HEK293 (cell line): ENCODE measurements around the gene SH3PXD2B.
A peak's percentile ranks its signal among the peaks of the same experiment; 100 is the strongest.

Experiments
- CTCF ChIA-PET: fragments of 350-600 bp; formaldehyde crosslinking; extraction: SDS; loops from one replicate; lab custom pipeline; 2021; ENCODE audit warnings: antibody characterized with exemption; lab: Yijun Ruan, JAX
- POLR2A ChIA-PET: fragments of 300-600 bp; formaldehyde crosslinking; extraction: SDS; loops from one replicate; lab custom pipeline; 2020; ENCODE audit warnings: antibody characterized with exemption, inconsistent platforms; lab: Yijun Ruan, JAX
- H3K27ac ChIP-seq: fragments of 200-500 bp; sonication (Bioruptor generic); 2 replicates; pipeline ENCODE4 v1.5.1; 2014; ENCODE audit warnings: low read depth, low read length, control low read depth, inconsistent platforms; ENCODE audit errors: extremely low read depth
- H3K36me3 ChIP-seq, 2 experiments: fragments of 200-500 bp in 1 of 2; sonication (Bioruptor generic) in 1 of 2; 1 replicate in 1 of 2; 2 replicates in 1 of 2; pipeline ENCODE4 v1.5.1; 2014 to 2017; ENCODE audit warnings: inconsistent platforms in 2 of 2, low read length in 2 of 2; ENCODE audit not compliant: control insufficient read depth in 2 of 2, insufficient read depth in 1 of 2
- H3K4me1 ChIP-seq: fragments of 200-500 bp; sonication (Bioruptor generic); 2 replicates; pipeline ENCODE4 v1.5.1; 2014; ENCODE audit warnings: mild to moderate bottlenecking, low read length, inconsistent platforms; ENCODE audit not compliant: control insufficient read depth, insufficient read depth
- H3K4me3 ChIP-seq: 2 replicates; pipeline ENCODE4 v1.5.1; 2011; ENCODE audit warnings: low read depth, mild to moderate bottlenecking, control low read depth, low read length, moderate library complexity
- H3K9me3 ChIP-seq: fragments of 200-500 bp; sonication (Bioruptor generic); 2 replicates; pipeline ENCODE4 v1.5.1; 2014; ENCODE audit warnings: low read depth, low read length, inconsistent platforms; ENCODE audit not compliant: control insufficient read depth, insufficient read depth
- KLF16 ChIP-seq: fragments of 450-650 bp; formaldehyde crosslinking; IDR thresholded peaks from 2 replicates; pipeline ENCODE4 v1.5.1; 2017; ENCODE audit warnings: missing biosample characterization, missing genetic modification characterization
- ZEB2 ChIP-seq: fragments of 450-650 bp; formaldehyde crosslinking; IDR thresholded peaks from 2 replicates; pipeline ENCODE4 v1.5.1; 2016; ENCODE audit warnings: missing biosample characterization, missing genetic modification characterization
- ZNF138 ChIP-seq: fragments of 450-650 bp; formaldehyde crosslinking; IDR thresholded peaks from 2 replicates; pipeline ENCODE4 v1.5.1; 2016; ENCODE audit warnings: missing biosample characterization, missing genetic modification characterization, borderline replicate concordance
- ZNF16 ChIP-seq: fragments of 450-650 bp; formaldehyde crosslinking; IDR thresholded peaks from 2 replicates; pipeline ENCODE4 v1.5.1; 2016; ENCODE audit warnings: low read depth, missing biosample characterization, missing genetic modification characterization
- ZNF24 ChIP-seq: fragments of 450-650 bp; formaldehyde crosslinking; IDR thresholded peaks from 2 replicates; pipeline ENCODE4 v1.5.1; 2016; ENCODE audit warnings: missing biosample characterization, missing genetic modification characterization
- ZNF266 ChIP-seq: fragments of 450-650 bp; formaldehyde crosslinking; IDR thresholded peaks from 2 replicates; pipeline ENCODE4 v1.5.1; 2016; ENCODE audit warnings: missing biosample characterization, missing genetic modification characterization, low read depth
- ZNF274 ChIP-seq, 2 experiments: fragments of 200-500 bp in 1 of 2; fragments of 450-650 bp in 1 of 2; sonication (Bioruptor generic) in 1 of 2; formaldehyde crosslinking in 1 of 2; IDR thresholded peaks; 2 replicates each; pipeline versions ENCODE4 v1.5.1 to v1.6.1; 2014 to 2016; ENCODE audit warnings: borderline replicate concordance in 1 of 2, inconsistent platforms in 1 of 2, low read length in 1 of 2, missing biosample characterization in 1 of 2, missing genetic modification characterization in 1 of 2
- ZNF514 ChIP-seq: fragments of 450-650 bp; formaldehyde crosslinking; IDR thresholded peaks from 2 replicates; pipeline ENCODE4 v1.5.1; 2016; ENCODE audit warnings: missing biosample characterization, missing genetic modification characterization
- ZNF555 ChIP-seq: fragments of 450-650 bp; formaldehyde crosslinking; conservative IDR thresholded peaks from 2 replicates; pipeline ENCODE4 v1.5.1; 2017; ENCODE audit warnings: missing biosample characterization, mild to moderate bottlenecking, missing genetic modification characterization, inconsistent platforms
- ZNF571 ChIP-seq: fragments of 450-650 bp; formaldehyde crosslinking; IDR thresholded peaks from 2 replicates; pipeline ENCODE4 v1.5.0; 2017; ENCODE audit warnings: missing biosample characterization, missing genetic modification characterization
- ZNF610 ChIP-seq: fragments of 450-650 bp; formaldehyde crosslinking; IDR thresholded peaks from 2 replicates; pipeline ENCODE4 v1.5.1; 2016; ENCODE audit warnings: missing biosample characterization, missing genetic modification characterization, borderline replicate concordance
- ZNF654 ChIP-seq: fragments of 450-650 bp; formaldehyde crosslinking; IDR thresholded peaks from 2 replicates; pipeline ENCODE4 v1.5.1; 2016; ENCODE audit warnings: low read depth, missing biosample characterization, missing genetic modification characterization
- ZSCAN23 ChIP-seq: fragments of 450-650 bp; formaldehyde crosslinking; IDR thresholded peaks from 2 replicates; pipeline ENCODE4 v1.5.1; 2016; ENCODE audit warnings: missing biosample characterization, missing genetic modification characterization
- TF ChIP-seq, protein P1 (sequence below): fragments of 450-650 bp; formaldehyde crosslinking; IDR thresholded peaks from 2 replicates; pipeline ENCODE4 v1.5.1; 2016; ENCODE audit warnings: missing biosample characterization, missing genetic modification characterization
- TF ChIP-seq, protein P2 (sequence below): fragments of 450-650 bp; formaldehyde crosslinking; IDR thresholded peaks from 2 replicates; pipeline ENCODE4 v1.5.1; 2016; ENCODE audit warnings: missing biosample characterization, missing genetic modification characterization
- TF ChIP-seq, protein P3 (sequence below): fragments of 450-650 bp; formaldehyde crosslinking; IDR thresholded peaks from 2 replicates; pipeline ENCODE4 v1.5.1; 2016; ENCODE audit warnings: missing biosample characterization, missing genetic modification characterization
- TF ChIP-seq, protein P4 (sequence below): fragments of 450-650 bp; formaldehyde crosslinking; IDR thresholded peaks from 2 replicates; pipeline ENCODE4 v1.5.1; 2016; ENCODE audit warnings: missing biosample characterization, missing genetic modification characterization
- TF ChIP-seq, protein P5 (sequence below): fragments of 450-650 bp; formaldehyde crosslinking; IDR thresholded peaks from 2 replicates; pipeline ENCODE4 v1.5.1; 2017; ENCODE audit warnings: missing biosample characterization, missing genetic modification characterization

The SH3PXD2B gene

DNA sequence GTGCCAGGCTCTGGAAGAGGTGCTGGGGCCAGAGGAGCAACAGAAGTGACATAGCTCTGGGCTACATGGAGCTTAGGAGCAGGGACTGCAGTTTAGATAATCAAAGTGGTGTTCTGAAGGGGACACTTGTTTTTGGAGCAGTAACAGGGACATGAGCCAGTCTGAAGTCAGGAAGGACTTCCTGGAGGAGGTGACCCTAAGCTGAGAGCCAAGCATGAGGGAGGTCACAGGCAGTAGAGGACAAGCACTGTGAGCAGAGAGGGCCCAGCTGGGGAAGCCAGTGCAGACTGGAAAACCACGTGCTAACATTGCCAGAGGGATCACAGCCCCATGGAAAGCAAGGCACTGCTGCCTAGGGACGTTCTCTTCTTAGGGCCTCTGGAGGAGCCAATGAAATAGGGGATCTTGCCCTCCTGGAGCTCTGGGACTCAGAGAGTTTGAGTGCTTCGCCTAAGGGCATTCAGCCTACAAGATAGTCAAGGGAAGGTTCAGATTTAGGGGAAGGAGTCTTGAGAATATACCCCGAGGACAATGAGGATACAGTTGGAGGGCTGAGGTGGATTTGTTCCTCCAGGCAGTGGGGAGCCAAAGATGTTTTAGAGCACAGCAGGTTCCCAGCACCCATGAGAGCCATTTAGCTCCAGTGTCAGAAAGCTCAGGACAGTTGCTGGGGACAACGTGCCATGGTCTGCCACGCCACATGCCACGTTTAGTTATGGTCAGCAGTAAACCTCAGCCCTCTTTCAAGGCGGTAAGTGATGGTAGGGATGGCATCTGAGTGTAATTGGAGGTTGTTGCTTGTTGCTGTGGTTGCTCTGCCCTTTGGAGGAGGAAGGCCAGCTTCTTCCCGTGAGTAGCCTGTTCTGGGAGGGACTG is 40.5 kb upstream of the SH3PXD2B start:
- TF ChIP-seq, protein P1, sequence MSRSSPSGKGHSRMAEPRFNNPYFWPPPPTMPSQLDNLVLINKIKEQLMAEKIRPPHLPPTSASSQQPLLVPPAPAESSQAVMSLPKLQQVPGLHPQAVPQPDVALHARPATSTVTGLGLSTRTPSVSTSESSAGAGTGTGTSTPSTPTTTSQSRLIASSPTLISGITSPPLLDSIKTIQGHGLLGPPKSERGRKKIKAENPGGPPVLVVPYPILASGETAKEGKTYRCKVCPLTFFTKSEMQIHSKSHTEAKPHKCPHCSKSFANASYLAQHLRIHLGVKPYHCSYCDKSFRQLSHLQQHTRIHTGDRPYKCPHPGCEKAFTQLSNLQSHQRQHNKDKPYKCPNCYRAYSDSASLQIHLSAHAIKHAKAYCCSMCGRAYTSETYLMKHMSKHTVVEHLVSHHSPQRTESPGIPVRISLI, result no peak
- TF ChIP-seq ZNF555 (tag by site-specific recombination) (no peak), ZNF16 (tag by site-specific recombination) (peak; percentile 76), ZNF571 (tag by site-specific recombination) (no peak), ZNF138 (tag by site-specific recombination) (no peak), ZSCAN23 (tag by site-specific recombination) (no peak)
- Histone ChIP-seq H3K36me3 (no peaks in the 10 kb centered on the region), H3K9me3 (no peaks in the 10 kb centered on the region), H3K4me1 (no peaks in the 10 kb centered on the region), H3K27ac (no peak overlapping the region), H3K4me3 (no peak overlapping the region)
- CTCF ChIA-PET, result interaction anchor here (2.4 kb wide), 1 partner anchor 203 kb away, joined by 11 read pairs; no protein-coding TSS in a partner anchor
- POLR2A ChIA-PET, result no interaction called here

DNA sequence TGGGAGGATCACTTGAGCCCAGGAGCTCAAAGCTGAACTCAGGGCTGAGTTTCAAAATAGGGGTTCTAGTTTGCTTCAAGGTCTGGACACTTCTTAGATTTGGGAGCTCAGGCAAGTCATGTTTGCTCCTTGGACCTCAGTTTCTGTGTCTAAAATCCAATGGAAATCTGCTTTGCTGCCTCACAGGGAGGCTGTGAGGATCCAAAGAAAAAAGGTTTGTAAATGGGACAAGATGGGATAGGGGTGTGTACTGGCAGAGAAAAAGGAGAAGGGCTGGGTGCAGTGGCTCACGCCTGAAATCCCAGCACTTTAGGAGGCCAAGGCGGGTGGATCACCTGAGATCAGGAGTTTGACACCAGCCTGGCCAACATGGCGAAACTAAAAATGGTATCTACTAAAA is 39.6 kb upstream of the SH3PXD2B start:
- H3K4me3 ChIP-seq, result no peak overlapping the region
- H3K4me1 ChIP-seq, result no peaks in the 10 kb centered on the region
- ChIA-PET CTCF (no interaction called here), POLR2A (no interaction called here)
- no peaks in the 10 kb centered on the region for H3K9me3 ChIP-seq
- TF ChIP-seq, protein P2, sequence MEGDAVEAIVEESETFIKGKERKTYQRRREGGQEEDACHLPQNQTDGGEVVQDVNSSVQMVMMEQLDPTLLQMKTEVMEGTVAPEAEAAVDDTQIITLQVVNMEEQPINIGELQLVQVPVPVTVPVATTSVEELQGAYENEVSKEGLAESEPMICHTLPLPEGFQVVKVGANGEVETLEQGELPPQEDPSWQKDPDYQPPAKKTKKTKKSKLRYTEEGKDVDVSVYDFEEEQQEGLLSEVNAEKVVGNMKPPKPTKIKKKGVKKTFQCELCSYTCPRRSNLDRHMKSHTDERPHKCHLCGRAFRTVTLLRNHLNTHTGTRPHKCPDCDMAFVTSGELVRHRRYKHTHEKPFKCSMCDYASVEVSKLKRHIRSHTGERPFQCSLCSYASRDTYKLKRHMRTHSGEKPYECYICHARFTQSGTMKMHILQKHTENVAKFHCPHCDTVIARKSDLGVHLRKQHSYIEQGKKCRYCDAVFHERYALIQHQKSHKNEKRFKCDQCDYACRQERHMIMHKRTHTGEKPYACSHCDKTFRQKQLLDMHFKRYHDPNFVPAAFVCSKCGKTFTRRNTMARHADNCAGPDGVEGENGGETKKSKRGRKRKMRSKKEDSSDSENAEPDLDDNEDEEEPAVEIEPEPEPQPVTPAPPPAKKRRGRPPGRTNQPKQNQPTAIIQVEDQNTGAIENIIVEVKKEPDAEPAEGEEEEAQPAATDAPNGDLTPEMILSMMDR (tag by site-specific recombination), result no peak
- TF ChIP-seq ZNF610 (tag by site-specific recombination) (no peak), ZNF266 (tag by site-specific recombination) (no peak), ZNF274 (IDR thresholded peaks at IDR 0.05; ENCODE audit: low read length) (no peak), ZNF274 (tag by site-specific recombination; IDR thresholded peaks at IDR 0.05; ENCODE audit: borderline replicate concordance) (no peak), ZEB2 (tag by site-specific recombination) (no peak), ZNF514 (no peak), ZNF654 (tag by site-specific recombination) (no peak), ZNF16 (tag by site-specific recombination) (no peak), ZNF24 (tag by site-specific recombination) (no peak), KLF16 (tag by site-specific recombination) (no peak)
- TF ChIP-seq, protein P3, sequence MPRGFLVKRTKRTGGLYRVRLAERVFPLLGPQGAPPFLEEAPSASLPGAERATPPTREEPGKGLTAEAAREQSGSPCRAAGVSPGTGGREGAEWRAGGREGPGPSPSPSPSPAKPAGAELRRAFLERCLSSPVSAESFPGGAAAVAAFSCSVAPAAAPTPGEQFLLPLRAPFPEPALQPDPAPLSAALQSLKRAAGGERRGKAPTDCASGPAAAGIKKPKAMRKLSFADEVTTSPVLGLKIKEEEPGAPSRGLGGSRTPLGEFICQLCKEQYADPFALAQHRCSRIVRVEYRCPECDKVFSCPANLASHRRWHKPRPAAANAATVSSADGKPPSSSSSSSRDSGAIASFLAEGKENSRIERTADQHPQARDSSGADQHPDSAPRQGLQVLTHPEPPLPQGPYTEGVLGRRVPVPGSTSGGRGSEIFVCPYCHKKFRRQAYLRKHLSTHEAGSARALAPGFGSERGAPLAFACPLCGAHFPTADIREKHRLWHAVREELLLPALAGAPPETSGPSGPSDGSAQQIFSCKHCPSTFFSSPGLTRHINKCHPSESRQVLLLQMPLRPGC (tag by site-specific recombination), result no peak
- TF ChIP-seq, protein P4, sequence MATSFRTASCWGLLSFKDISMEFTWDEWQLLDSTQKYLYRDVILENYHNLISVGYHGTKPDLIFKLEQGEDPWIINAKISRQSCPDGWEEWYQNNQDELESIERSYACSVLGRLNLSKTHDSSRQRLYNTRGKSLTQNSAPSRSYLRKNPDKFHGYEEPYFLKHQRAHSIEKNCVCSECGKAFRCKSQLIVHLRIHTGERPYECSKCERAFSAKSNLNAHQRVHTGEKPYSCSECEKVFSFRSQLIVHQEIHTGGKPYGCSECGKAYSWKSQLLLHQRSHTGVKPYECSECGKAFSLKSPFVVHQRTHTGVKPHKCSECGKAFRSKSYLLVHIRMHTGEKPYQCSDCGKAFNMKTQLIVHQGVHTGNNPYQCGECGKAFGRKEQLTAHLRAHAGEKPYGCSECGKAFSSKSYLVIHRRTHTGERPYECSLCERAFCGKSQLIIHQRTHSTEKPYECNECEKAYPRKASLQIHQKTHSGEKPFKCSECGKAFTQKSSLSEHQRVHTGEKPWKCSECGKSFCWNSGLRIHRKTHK, result no peak
- TF ChIP-seq, protein P5, sequence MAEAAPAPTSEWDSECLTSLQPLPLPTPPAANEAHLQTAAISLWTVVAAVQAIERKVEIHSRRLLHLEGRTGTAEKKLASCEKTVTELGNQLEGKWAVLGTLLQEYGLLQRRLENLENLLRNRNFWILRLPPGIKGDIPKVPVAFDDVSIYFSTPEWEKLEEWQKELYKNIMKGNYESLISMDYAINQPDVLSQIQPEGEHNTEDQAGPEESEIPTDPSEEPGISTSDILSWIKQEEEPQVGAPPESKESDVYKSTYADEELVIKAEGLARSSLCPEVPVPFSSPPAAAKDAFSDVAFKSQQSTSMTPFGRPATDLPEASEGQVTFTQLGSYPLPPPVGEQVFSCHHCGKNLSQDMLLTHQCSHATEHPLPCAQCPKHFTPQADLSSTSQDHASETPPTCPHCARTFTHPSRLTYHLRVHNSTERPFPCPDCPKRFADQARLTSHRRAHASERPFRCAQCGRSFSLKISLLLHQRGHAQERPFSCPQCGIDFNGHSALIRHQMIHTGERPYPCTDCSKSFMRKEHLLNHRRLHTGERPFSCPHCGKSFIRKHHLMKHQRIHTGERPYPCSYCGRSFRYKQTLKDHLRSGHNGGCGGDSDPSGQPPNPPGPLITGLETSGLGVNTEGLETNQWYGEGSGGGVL (tag by site-specific recombination), result no peak
- no peaks in the 10 kb centered on the region for H3K36me3 ChIP-seq
- no peak overlapping the region for H3K27ac ChIP-seq
